NCI-H128 (cell line): Measurements from ENCODE around the gene TP53TG3E.
"Not testable (repeated sequence)": the region's sequence is repeated elsewhere in the genome, so short reads cannot be mapped to it uniquely, and the experiment has no call there.

Source experiments
- DNase-seq: peaks from one replicate; lab custom pipeline; 2025; ENCODE audit not compliant: unreplicated experiment; lab: John Stamatoyannopoulos, UW

TP53TG3E gene, protein sequence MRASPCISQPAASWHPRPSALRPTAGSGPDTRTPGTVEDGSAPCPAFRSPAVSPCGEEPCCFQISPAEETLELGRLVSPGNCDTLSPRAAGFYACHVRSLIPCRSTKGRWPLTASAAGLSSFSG

DNA sequence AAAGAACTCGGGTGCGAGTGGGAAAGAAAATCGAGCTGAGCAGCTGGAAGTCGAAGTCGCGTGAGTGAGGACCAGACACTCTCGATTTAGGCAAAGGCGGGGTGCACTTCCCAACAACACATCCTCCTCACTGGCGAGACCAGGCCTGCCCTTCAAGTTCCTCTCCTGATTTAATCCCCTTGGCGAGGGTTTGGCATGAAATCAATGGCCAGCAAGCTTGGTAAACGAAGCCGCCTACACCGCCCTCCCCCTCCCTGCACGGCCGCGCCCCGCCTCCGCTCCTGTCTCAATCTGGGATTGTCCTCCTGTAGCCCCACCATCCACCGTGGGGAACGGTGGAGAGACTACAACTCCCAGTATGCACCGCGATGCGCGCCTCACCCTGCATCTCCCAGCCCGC, at the start of gene TP53TG3E:
TSS of gene TP53TG3E (plus strand) at position 301 of the 400 bp plus-strand sequence. CDS start at position 369, 68 bp downstream.
- DNase-seq: not testable (repeated sequence)

DNA sequence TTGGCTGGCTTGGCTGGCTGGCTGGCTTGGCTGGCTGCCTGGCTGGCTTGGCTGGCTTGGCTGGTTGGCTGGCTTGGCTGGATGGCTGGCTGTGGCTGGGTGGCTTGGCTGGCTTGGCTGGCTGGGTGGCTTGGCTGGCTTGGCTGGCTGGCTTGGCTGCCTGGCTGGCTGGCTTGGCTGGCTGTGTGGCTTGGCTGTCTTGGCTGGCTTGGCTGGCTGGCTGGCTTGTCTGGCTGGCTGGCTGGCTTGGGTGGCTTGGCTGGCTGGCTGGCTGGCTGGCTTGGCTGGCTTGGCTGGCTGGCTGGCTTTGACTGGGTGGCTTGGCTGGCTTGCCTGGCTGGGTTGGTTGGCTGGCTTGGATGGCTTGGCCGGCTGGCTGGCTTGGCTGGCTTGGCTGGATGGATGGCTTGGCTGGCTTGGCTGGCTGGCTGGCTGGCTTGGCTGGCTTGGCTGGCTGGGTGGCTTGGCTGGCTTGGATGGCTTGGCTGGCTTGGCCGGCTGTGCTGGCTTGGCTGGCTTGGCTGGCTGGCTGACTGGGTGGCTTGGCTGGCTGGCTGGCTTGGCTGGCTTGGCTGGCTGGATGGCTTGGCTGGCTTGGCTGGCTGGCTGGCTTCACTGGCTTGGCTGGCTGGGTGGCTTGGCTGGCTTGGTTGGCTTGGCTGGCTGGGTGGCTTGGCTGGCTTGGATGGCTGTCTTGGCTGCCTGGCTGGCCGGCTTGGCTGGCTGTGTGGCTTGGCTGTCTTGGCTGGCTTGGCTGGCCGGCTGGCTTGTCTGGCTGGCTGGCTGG, 32.3 kb downstream of the TP53TG3E start:
- DNase-seq: not testable (repeated sequence)

DNA sequence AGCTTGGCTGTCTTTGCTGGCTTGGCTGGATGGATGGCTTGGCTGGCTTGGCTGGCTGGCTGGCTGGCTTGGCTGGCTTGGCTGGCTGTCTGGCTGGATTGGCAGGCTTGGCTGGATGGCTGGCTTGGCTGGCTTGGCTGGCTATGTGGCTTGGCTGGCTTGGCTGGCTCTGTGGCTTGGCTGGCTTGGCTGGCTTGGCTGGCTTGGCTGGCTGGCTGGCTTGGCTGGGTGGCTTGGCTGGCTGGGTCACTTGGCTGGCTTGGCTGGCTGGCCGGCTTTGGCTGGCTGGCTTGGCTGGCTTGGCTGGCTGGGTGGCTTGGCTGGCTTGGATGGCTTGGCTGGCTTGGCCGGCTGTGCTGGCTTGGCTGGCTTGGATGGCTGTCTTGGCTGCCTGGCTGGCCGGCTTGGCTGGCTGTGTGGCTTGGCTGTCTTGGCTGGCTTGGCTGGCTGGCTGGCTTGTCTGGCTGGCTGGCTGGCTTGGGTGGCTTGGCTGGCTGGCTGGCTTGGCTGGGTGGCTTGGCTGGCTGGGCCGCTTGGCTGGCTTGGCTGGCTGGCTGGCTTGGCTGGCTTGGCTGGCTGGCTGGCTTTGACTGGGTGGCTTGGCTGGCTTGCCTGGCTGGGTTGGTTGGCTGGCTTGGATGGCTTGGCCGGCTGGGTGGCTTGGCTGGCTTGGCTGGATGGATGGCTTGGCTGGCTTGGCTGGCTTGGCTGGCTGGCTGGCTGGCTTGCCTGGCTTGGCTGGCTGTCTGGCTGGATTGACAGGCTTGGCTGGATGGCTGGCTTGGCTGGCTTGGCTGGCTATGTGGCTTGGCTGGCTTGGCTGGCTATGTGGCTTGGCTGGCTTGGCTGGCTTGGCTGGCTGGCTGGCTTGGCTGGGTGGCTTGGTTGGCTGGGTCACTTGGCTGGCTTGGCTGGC, 33.8 kb downstream of the TP53TG3E start:
- DNase-seq: not testable (repeated sequence)

DNA sequence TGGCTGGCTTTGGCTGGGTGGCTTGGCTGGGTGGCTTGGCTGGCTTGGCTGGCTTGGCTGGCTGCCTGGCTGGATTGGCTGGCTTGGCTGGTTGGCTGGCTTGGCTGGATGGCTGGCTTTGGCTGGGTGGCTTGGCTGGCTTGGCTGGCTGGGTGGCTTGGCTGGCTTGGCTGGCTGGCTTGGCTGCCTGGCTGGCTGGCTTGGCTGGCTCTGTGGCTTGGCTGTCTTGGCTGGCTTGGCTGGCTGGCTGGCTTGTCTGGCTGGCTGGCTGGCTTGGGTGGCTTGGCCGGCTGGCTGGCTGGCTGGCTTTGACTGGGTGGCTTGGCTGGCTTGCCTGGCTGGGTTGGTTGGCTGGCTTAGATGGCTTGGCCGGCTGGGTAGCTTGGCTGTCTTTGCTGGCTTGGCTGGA, 34.4 kb downstream of the TP53TG3E start:
- not testable (repeated sequence) for DNase-seq

DNA sequence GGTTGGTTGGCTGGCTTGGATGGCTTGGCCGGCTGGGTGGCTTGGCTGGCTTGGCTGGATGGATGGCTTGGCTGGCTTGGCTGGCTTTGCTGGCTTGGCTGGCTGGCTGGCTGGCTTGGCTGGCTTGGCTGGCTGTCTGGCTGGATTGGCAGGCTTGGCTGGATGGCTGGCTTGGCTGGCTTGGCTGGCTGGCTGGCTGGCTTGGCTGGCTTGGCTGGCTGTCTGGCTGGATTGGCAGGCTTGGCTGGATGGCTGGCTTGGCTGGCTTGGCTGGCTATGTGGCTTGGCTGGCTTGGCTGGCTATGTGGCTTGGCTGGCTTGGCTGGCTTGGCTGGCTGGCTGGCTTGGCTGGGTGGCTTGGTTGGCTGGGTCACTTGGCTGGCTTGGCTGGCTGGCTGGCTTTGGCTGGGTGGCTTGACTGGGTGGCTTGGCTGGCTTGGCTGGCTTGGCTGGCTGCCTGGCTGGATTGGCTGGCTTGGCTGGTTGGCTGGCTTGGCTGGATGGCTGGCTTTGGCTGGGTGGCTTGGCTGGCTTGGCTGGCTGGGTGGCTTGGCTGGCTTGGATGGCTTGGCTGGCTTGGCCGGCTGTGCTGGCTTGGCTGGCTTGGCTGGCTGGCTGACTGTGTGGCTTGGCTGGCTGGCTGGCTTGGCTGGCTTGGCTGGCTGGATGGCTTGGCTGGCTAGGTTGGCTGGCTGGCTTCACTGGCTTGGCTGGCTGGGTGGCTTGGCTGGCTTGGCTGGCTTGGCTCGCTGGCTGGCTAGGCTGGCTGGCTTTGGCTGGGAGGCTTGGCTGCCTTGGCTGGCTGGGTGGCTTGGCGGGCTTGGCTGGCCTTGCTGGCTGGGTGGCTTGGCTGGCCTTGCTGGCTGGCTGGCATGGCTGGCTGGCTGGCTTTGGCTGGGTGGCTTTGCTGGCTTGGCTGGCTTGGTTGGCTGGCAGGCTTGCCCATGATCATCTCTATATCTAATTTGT, 35.3 kb downstream of the TP53TG3E start:
- not testable (repeated sequence) for DNase-seq
